B cell (primary cell): ENCODE results near the gene ANKFY1. TPM values are rescaled to one million over a fixed set of nuclear protein-coding genes. Genes with fewer than 3 reads are reported as not detected.

Experiments
- ATAC-seq: fragments of 200-7000 bp; cut with Tn5 transposase; one replicate; pipeline ENCODE4 v1.10.0; 2021; ENCODE audit warnings: low read depth, mild to moderate bottlenecking, moderate number of reproducible peaks, moderate library complexity
- CTCF ChIA-PET: fragments of 350-600 bp; sonication (Branson Sonifier 250); formaldehyde crosslinking; loops from one replicate; lab custom pipeline; 2021; ENCODE audit warnings: antibody characterized with exemption, inconsistent platforms; lab: Charles Lee
- POLR2A ChIA-PET: fragments of 350-600 bp; sonication (Branson Sonifier 250); formaldehyde crosslinking; loops from one replicate; lab custom pipeline; 2021; ENCODE audit warnings: antibody characterized with exemption; lab: Charles Lee
- DNase-seq: peaks from one replicate; pipeline ENCODE4 v3.0.0; 2013
- H2AFZ ChIP-seq: 2 replicates; pipeline ENCODE4 v1.6.1; 2012; ENCODE audit warnings: mild to moderate bottlenecking, low read depth, low read length; ENCODE audit not compliant: insufficient read depth, poor library complexity, severe bottlenecking
- H3K27ac ChIP-seq, 2 donors: 1 replicate in 1 of 2; 2 replicates in 1 of 2; pipeline ENCODE4 v1.5.1; 2012 to 2013; ENCODE audit warnings: low read length in 2 of 2, mild to moderate bottlenecking in 2 of 2, moderate library complexity in 1 of 2
- H3K27me3 ChIP-seq, 4 experiments: fragments of 200-600 bp in 1 of 4; sonication (generic) in 1 of 4; replicated peaks in 1 of 4; 1 replicate in 2 of 4; 2 replicates in 2 of 4; pipeline versions ENCODE4 v1.6.1 to v1.7.0; 2013 to 2016; ENCODE audit warnings: low read length in 3 of 4, mild to moderate bottlenecking in 2 of 4, mixed read lengths in 1 of 4, moderate library complexity in 1 of 4; ENCODE audit not compliant: insufficient read depth in 4 of 4, control insufficient read depth in 3 of 4; ENCODE audit errors: control extremely low read depth in 1 of 4
- H3K36me3 ChIP-seq, 2 experiments: replicated peaks in 1 of 2; 1 replicate in 1 of 2; 2 replicates in 1 of 2; pipeline versions ENCODE4 v1.6.1 to v1.7.1; 2013; ENCODE audit warnings: low read length in 1 of 2; ENCODE audit not compliant: insufficient read depth in 2 of 2, control insufficient read depth in 1 of 2; ENCODE audit errors: control extremely low read depth in 1 of 2, extremely low read depth in 1 of 2
- H3K4me1 ChIP-seq, 2 donors: fragments of 200-600 bp in 1 of 2; sonication (generic) in 1 of 2; 1 replicate in 1 of 2; 2 replicates in 1 of 2; pipeline versions ENCODE4 v1.5.1 to v1.6.1; 2013 to 2017; ENCODE audit warnings: low read length in 2 of 2; ENCODE audit not compliant: control insufficient read depth in 2 of 2, insufficient read depth in 2 of 2
- H3K4me2 ChIP-seq: replicated peaks from 2 replicates; pipeline ENCODE3; 2012; ENCODE audit warnings: mild to moderate bottlenecking, low read depth, low read length; ENCODE audit not compliant: poor library complexity, severe bottlenecking
- H3K4me3 ChIP-seq, 5 experiments: fragments of 200-600 bp in 1 of 5; sonication (generic) in 1 of 5; 1 replicate in 3 of 5; 2 replicates in 2 of 5; pipeline versions ENCODE4 v1.5.1 to v1.7.0; 2011 to 2016; ENCODE audit warnings: low read length in 4 of 5, mild to moderate bottlenecking in 4 of 5, low read depth in 2 of 5, control low read depth in 1 of 5, moderate library complexity in 1 of 5; ENCODE audit not compliant: insufficient read depth in 1 of 5; ENCODE audit errors: control extremely low read depth in 1 of 5, extremely low read depth in 1 of 5
- H3K79me2 ChIP-seq: fragments of 200-600 bp; sonication (generic); one replicate; pipeline ENCODE4 v1.6.0; 2016; ENCODE audit warnings: low read length; ENCODE audit not compliant: control insufficient read depth, insufficient read depth
- H3K9ac ChIP-seq: fragments of 200-600 bp; sonication (generic); 2 replicates; pipeline ENCODE4 v1.6.1; 2017; ENCODE audit warnings: mild to moderate bottlenecking, low read length, moderate library complexity
- H3K9me3 ChIP-seq, 3 donors: one replicate each; pipeline versions ENCODE4 v1.6.1 to v1.7.1; 2013; ENCODE audit warnings: low read length in 2 of 3; ENCODE audit not compliant: control insufficient read depth in 2 of 3, insufficient read depth in 1 of 3; ENCODE audit errors: control extremely low read depth in 1 of 3
- H4K20me1 ChIP-seq: 2 replicates; pipeline ENCODE4 v1.6.0; 2012; ENCODE audit warnings: mild to moderate bottlenecking, low read length; ENCODE audit not compliant: insufficient read depth, control insufficient read depth, poor library complexity, severe bottlenecking
- H3K27ac Mint-ChIP-seq: one replicate; pipeline ENCODE4 v1.8.0; 2021; ENCODE audit warnings: mixed read lengths
- H3K27me3 Mint-ChIP-seq: one replicate; pipeline ENCODE4 v1.8.0; 2021; ENCODE audit warnings: mixed read lengths
- H3K4me1 Mint-ChIP-seq: one replicate; pipeline ENCODE4 v1.8.0; 2021; ENCODE audit warnings: mixed read lengths
- H3K4me3 Mint-ChIP-seq: one replicate; pipeline ENCODE4 v1.8.0; 2021; ENCODE audit warnings: mixed read lengths
- H3K9me3 Mint-ChIP-seq: one replicate; pipeline ENCODE4 v1.8.0; 2022; ENCODE audit warnings: mixed read lengths; ENCODE audit not compliant: insufficient read depth
- EZH2 ChIP-seq: IDR thresholded peaks from 2 replicates; pipeline ENCODE4 v1.6.1; 2012; ENCODE audit warnings: borderline replicate concordance, low read depth, mild to moderate bottlenecking, moderate library complexity, low read length; ENCODE audit not compliant: insufficient read depth, poor library complexity, severe bottlenecking
- WGBS: methylation state at CpG from one replicate; pipeline ENCODE4 v1.1.5; 2013; ENCODE audit warnings: missing lambda C conversion rate; ENCODE audit not compliant: insufficient coverage; 5-methylcytosine and 5-hydroxymethylcytosine counted together
- intact Hi-C: fragments of 100-400 bp; cut with micrococcal nuclease; formaldehyde crosslinking; loops from one replicate; pipeline ENCODE4 v1.10.0; 2022
- polyA plus RNA-seq: library from polyadenylated mRNA; depleted of rRNA; stranded (reverse); fragments of >200 nt; gene quantifications from 2 replicates; pipeline ENCODE4 v1.2.3, GENCODE V29; 2012
- total RNA-seq, 2 donors: library from RNA; stranded (reverse); fragments of 120-200 nt in 1 of 2; gene quantifications; 1 replicate in 1 of 2; 2 replicates in 1 of 2; pipeline versions ENCODE4 v1.2.3 to v1.2.4, GENCODE V29; 2013 to 2022
- TF ChIP-seq, protein P1 (sequence below): fragments of 200-600 bp; IDR thresholded peaks from one replicate; pipeline ENCODE4 v1.8.0; 2022; ENCODE audit warnings: antibody characterized with exemption, mild to moderate bottlenecking

The ANKFY1 gene
- total and polyA plus RNA-seq, 2 donors (not counting 1 experiment from before 2014, with no cell fraction given): 23.1 to 63.9 TPM

GRCh38 chr17:4233668-4234258 lies 30.0 kb downstream of the ANKFY1 start:
- POLR2A ChIA-PET: no interaction called here
- Histone ChIP-seq H4K20me1 (peaks cover 4% of the 10 kb centered on the region), H3K79me2 (peaks cover under 1% of the 10 kb centered on the region), H3K27me3 (no peaks in the 10 kb centered on the region), H3K4me3 (no peak overlapping the region), H2AFZ (no peak overlapping the region), H3K36me3 (peaks cover 4 to 47% of the 10 kb centered on the region in 2 experiments), H3K27ac (no peak overlapping the region), H3K9ac (no peak overlapping the region), H3K9me3 (no peaks in the 10 kb centered on the region), H3K4me1 (no peaks in the 10 kb centered on the region), H3K4me2 (no peak overlapping the region)
- H3K4me3 Mint-ChIP-seq: no peak overlapping the region
- TF ChIP-seq EZH2: no peak
- TF ChIP-seq, protein P1, sequence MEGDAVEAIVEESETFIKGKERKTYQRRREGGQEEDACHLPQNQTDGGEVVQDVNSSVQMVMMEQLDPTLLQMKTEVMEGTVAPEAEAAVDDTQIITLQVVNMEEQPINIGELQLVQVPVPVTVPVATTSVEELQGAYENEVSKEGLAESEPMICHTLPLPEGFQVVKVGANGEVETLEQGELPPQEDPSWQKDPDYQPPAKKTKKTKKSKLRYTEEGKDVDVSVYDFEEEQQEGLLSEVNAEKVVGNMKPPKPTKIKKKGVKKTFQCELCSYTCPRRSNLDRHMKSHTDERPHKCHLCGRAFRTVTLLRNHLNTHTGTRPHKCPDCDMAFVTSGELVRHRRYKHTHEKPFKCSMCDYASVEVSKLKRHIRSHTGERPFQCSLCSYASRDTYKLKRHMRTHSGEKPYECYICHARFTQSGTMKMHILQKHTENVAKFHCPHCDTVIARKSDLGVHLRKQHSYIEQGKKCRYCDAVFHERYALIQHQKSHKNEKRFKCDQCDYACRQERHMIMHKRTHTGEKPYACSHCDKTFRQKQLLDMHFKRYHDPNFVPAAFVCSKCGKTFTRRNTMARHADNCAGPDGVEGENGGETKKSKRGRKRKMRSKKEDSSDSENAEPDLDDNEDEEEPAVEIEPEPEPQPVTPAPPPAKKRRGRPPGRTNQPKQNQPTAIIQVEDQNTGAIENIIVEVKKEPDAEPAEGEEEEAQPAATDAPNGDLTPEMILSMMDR: no peak
- no peak overlapping the region for H3K27ac Mint-ChIP-seq
- no peaks in the 10 kb centered on the region for H3K9me3 Mint-ChIP-seq
- 100% methylated on average over 3 of the region's 7 CpGs for WGBS
- DNase-seq (no peak), ATAC-seq (no peak)
- no peaks in the 10 kb centered on the region for H3K4me1 Mint-ChIP-seq
- CTCF ChIA-PET: interaction anchor here (1.1 to 1.2 kb wide), 2 partner anchors 27 to 34 kb away, joined by 3 to 5 read pairs; no protein-coding TSS in a partner anchor
- H3K27me3 Mint-ChIP-seq: no peaks in the 10 kb centered on the region
- intact Hi-C loops: no loop called here

- Histone ChIP-seq H3K79me2 (no peaks in the 10 kb centered on the region), H4K20me1 (peaks cover 4% of the 10 kb centered on the region), H3K27me3 (no peaks in the 10 kb centered on the region), H3K27ac (no peak overlapping the region), H3K4me2 (no peak overlapping the region), H3K4me1 (no peaks in the 10 kb centered on the region), H3K9ac (no peak overlapping the region), H3K4me3 (no peak overlapping the region), H2AFZ (no peak overlapping the region), H3K9me3 (no peaks in the 10 kb centered on the region), H3K36me3 (peaks cover 4 to 40% of the 10 kb centered on the region in 2 experiments)
- ATAC-seq: no peak
- intact Hi-C loops: no loop called here
- Mint-ChIP-seq H3K27me3 (no peaks in the 10 kb centered on the region), H3K27ac (no peak overlapping the region), H3K9me3 (no peaks in the 10 kb centered on the region), H3K4me1 (no peaks in the 10 kb centered on the region), H3K4me3 (no peak overlapping the region)
- CTCF ChIA-PET: no interaction called here
- POLR2A ChIA-PET: no interaction called here
- WGBS: 40% methylated on average over 1 of the region's 4 CpGs
- TF ChIP-seq, protein P1: no peak
- TF ChIP-seq EZH2: no peak
- no peak for DNase-seq
Measured at GRCh38 chr17:4232168-4232813, 31.5 kb downstream of the ANKFY1 start.
